Keratinocyte (primary cell): Measurements from ENCODE around the gene ZNF541. TPM values are rescaled to one million over a fixed set of nuclear protein-coding genes. Genes with fewer than 3 reads are reported as not detected.

ENCODE experiments used
- DNase-seq: peaks from one replicate; pipeline ENCODE4 v3.0.0-alpha.2; 2011; ENCODE audit warnings: low read depth, missing footprints, low spot score
- FAIRE-seq: peaks from 2 replicates; lab custom pipeline; 2011; peaks lifted over from hg19 to GRCh38; lab: Jason Lieb, UNC
- H2AFZ ChIP-seq: 2 replicates; pipeline ENCODE4 v1.6.0; 2012; ENCODE audit warnings: low read length, control low read depth, inconsistent platforms; ENCODE audit not compliant: control insufficient read depth
- H3K27ac ChIP-seq: 2 replicates; pipeline ENCODE4 v1.5.1; 2011; ENCODE audit warnings: low read length; ENCODE audit not compliant: control insufficient read depth, insufficient read depth
- H3K27me3 ChIP-seq: 3 replicates; pipeline ENCODE4 v1.6.0; 2011; ENCODE audit warnings: low read length; ENCODE audit not compliant: control insufficient read depth, insufficient read depth; ENCODE audit errors: extremely low read depth
- H3K36me3 ChIP-seq, 2 experiments: 2 replicates in 1 of 2; 3 replicates in 1 of 2; pipeline ENCODE4 v1.5.1; 2011; ENCODE audit warnings: low read length in 2 of 2, mild to moderate bottlenecking in 1 of 2; ENCODE audit not compliant: control insufficient read depth in 2 of 2, insufficient read depth in 2 of 2; ENCODE audit errors: extremely low read depth in 1 of 2
- H3K4me1 ChIP-seq: 3 replicates; pipeline ENCODE4 v1.5.1; 2011; ENCODE audit warnings: low read length; ENCODE audit not compliant: control insufficient read depth, insufficient read depth; ENCODE audit errors: extremely low read depth
- H3K4me2 ChIP-seq: 3 replicates; pipeline ENCODE4 v1.6.0; 2011; ENCODE audit warnings: low read depth, low read length; ENCODE audit not compliant: control insufficient read depth, insufficient read depth; ENCODE audit errors: extremely low read depth
- H3K4me3 ChIP-seq, 3 experiments: fragments of 200-600 bp in 1 of 3; sonication (generic) in 1 of 3; 2 replicates in 2 of 3; 3 replicates in 1 of 3; pipeline ENCODE4 v1.5.1; 2011 to 2016; ENCODE audit warnings: low read length in 3 of 3, mild to moderate bottlenecking in 3 of 3, control low read depth in 2 of 3, inconsistent platforms in 1 of 3, low read depth in 1 of 3, mixed read lengths in 1 of 3, mixed run types in 1 of 3, moderate library complexity in 1 of 3; ENCODE audit not compliant: control insufficient read depth in 2 of 3, insufficient read depth in 2 of 3; ENCODE audit errors: extremely low read depth in 1 of 3
- H3K79me2 ChIP-seq: 2 replicates; pipeline ENCODE4 v1.6.0; 2012; ENCODE audit warnings: low read length; ENCODE audit not compliant: control insufficient read depth, insufficient read depth
- H3K9ac ChIP-seq: 3 replicates; pipeline ENCODE4 v1.6.0; 2011; ENCODE audit warnings: low read length; ENCODE audit not compliant: control insufficient read depth, insufficient read depth; ENCODE audit errors: extremely low read depth
- H3K9me1 ChIP-seq: 3 replicates; pipeline ENCODE4 v1.6.0; 2011; ENCODE audit warnings: low read length; ENCODE audit not compliant: control insufficient read depth, insufficient read depth; ENCODE audit errors: extremely low read depth
- H3K9me3 ChIP-seq: 2 replicates; pipeline ENCODE4 v1.5.1; 2012; ENCODE audit warnings: low read depth, low read length; ENCODE audit not compliant: control insufficient read depth
- H4K20me1 ChIP-seq: 3 replicates; pipeline ENCODE4 v1.6.0; 2011; ENCODE audit warnings: low read length; ENCODE audit not compliant: control insufficient read depth, insufficient read depth; ENCODE audit errors: extremely low read depth
- CTCF ChIP-seq, 3 experiments: IDR thresholded peaks in 1 of 3; conservative IDR thresholded peaks in 1 of 3; optimal IDR thresholded peaks in 1 of 3; 2 replicates in 2 of 3; 3 replicates in 1 of 3; pipeline versions ENCODE3 to v1.5.1; 2011; ENCODE audit warnings: low read length in 3 of 3, mild to moderate bottlenecking in 3 of 3, moderate library complexity in 2 of 3, control low read depth in 1 of 3, inconsistent platforms in 1 of 3; ENCODE audit not compliant: insufficient read depth in 2 of 3; ENCODE audit errors: extremely low read depth in 1 of 3
- EZH2 ChIP-seq: IDR thresholded peaks from one replicate; pipeline ENCODE4 v1.6.1; 2012; ENCODE audit warnings: inconsistent platforms, mild to moderate bottlenecking, low read length, moderate library complexity
- dilution Hi-C: fragments of 300-500 bp; cut with MboI; formaldehyde crosslinking; loops from one replicate; pipeline ENCODE4 v1.7.0; 2020; ENCODE audit warnings: low sequenced_read_pairs; ENCODE audit not compliant: extremely low pct_ligation_motif_present
- polyA plus RNA-seq, 5 experiments: library from polyadenylated mRNA; depleted of rRNA in 3 of 5; stranded (reverse) in 3 of 5; stranded (forward) in 1 of 5; unstranded in 1 of 5; fragments of >200 nt; gene quantifications; 1 replicate in 1 of 5; 2 replicates in 3 of 5; 3 replicates in 1 of 5; pipeline versions ENCODE4 v1.2.1 to v1.2.3, GENCODE V29; 2011 to 2012; ENCODE audit warnings: missing spikeins in 2 of 5, low read depth in 1 of 5, low replicate concordance in 1 of 5

The ZNF541 gene
- polyA plus RNA-seq, 1 donor (not counting 4 experiments of a cell fraction or from before 2014, with no cell fraction given) = not detected

DNA sequence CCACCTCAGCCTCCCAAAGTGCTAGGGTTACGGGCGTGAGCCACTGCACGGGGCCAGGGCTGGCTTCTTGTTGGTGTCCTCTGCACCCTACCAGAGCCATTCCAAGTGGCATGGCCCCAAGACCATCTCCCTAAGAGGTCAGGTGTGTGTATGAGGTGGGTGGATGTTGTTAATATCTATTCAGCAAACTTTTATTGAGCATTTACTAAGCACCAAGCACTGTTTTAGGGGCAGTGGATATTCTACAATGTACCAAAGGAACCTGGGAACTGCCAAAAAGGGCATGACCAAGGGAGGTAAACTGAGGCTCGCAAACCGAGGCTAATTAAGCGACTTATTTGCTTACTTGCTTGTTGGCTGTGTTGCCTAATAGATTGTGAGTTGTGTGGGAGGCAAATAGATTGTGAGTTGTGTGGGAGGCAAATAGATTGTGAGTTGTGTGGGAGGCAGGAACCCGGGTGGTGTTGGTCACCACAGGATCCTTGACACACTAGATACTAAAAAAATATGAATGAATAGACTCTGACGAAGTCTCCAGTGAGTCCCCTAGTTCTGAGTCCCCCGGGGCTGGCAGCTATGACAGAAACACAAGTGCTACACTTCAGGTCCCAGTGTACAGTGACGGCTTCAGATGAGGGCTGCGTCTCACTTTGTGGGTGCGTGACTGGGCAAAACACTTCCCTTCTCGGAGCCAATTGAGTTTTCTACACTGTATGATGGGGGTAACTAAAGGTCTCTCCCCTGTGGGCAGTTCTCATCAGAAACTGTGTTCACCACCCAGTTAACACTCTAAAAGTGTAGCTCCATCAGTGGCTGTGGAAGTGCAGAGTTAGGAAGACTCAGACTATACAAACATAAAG is 31.0 kb upstream of the ZNF541 start:
- no peak for FAIRE-seq
- dilution Hi-C loops = no loop called here
- H3K9ac ChIP-seq = no peak overlapping the region

GRCh38 chr19:47601180-47601904 is 28.4 kb upstream of the ZNF541 start:
- Histone ChIP-seq H2AFZ (no peak overlapping the region), H3K9me1 (no peaks in the 10 kb centered on the region), H3K4me2 (peak overlapping the region; percentile 94), H3K79me2 (no peaks in the 10 kb centered on the region), H3K27ac (peak overlapping the region; percentile 71), H3K4me1 (peaks cover 19% of the 10 kb centered on the region), H3K9me3 (no peaks in the 10 kb centered on the region), H3K9ac (peak overlapping the region; percentile 77), H4K20me1 (no peaks in the 10 kb centered on the region), H3K27me3 (no peaks in the 10 kb centered on the region), H3K4me3 (peak overlapping the region in 2 of 3 experiments; percentile 47 to 78), H3K36me3 (no peaks in the 10 kb centered on the region)
- no peak for FAIRE-seq
- TF ChIP-seq CTCF (optimal IDR thresholded peaks at IDR 0.05 in 1 of 3, IDR thresholded peaks at IDR 0.05 in 1 of 3, conservative IDR thresholded peaks at IDR 0.05 in 1 of 3; ENCODE audit: extremely low read depth in 1 of 3, insufficient read depth in 2 of 3, low read length in 3 of 3) = no peak
- TF ChIP-seq EZH2 = no peak
- dilution Hi-C loops = no loop called here
- no peak for DNase-seq

More for the DNA sequence above, 31.0 kb upstream of the ZNF541 start:
- H4K20me1 ChIP-seq = no peaks in the 10 kb centered on the region
- H3K27ac ChIP-seq = no peak overlapping the region
- H3K4me3 ChIP-seq = no peak overlapping the region
- no peak for TF ChIP-seq EZH2
- TF ChIP-seq CTCF (optimal IDR thresholded peaks at IDR 0.05 in 1 of 3, IDR thresholded peaks at IDR 0.05 in 1 of 3, conservative IDR thresholded peaks at IDR 0.05 in 1 of 3; ENCODE audit: extremely low read depth in 1 of 3, insufficient read depth in 2 of 3, low read length in 3 of 3) = no peak
- H3K79me2 ChIP-seq = peaks cover 5% of the 10 kb centered on the region
- H3K9me3 ChIP-seq = no peaks in the 10 kb centered on the region
- no peak overlapping the region for H2AFZ ChIP-seq
- no peaks in the 10 kb centered on the region for H3K9me1 ChIP-seq
- no peak overlapping the region for H3K4me2 ChIP-seq
- no peak for DNase-seq
- no peaks in the 10 kb centered on the region for H3K36me3 ChIP-seq
- H3K27me3 ChIP-seq = no peaks in the 10 kb centered on the region
- peaks cover 10% of the 10 kb centered on the region for H3K4me1 ChIP-seq
